GM03348 (cell line): ENCODE data around the gene HPF1.
"Not testable (repeated sequence)": the region's sequence is repeated elsewhere in the genome, so short reads cannot be mapped to it uniquely, and the experiment has no call there.

Source experiments
- DNase-seq: peaks from one replicate; pipeline ENCODE4 v3.0.0; 2012; ENCODE audit warnings: low spot score

The HPF1 gene

GRCh38 chr4:169738604-169739003 lies 19.1 kb downstream of the HPF1 start:
- DNase-seq = not testable (repeated sequence)

- DNase-seq = no peak
These were observed 27.2 kb downstream of the HPF1 start for GRCh38 chr4:169730564-169730963.

GRCh38 chr4:169727616-169728015 lies 30.1 kb downstream of the HPF1 start:
- DNase-seq = no peak

GRCh38 chr4:169724260-169724659 lies 33.5 kb downstream of the HPF1 start:
- DNase-seq = peak; percentile 48

- DNase-seq = no peak
These were observed 34.4 kb downstream of the HPF1 start for GRCh38 chr4:169723207-169723965.

GRCh38 chr4:169720529-169720928 lies 37.2 kb downstream of the HPF1 start:
- no peak for DNase-seq

GRCh38 chr4:169716677-169717076 lies 41.1 kb downstream of the HPF1 start:
- DNase-seq = no peak

- no peak for DNase-seq
These were observed 41.9 kb downstream of the HPF1 start for GRCh38 chr4:169715826-169716225.

- no peak for DNase-seq
These were observed 49.6 kb downstream of the HPF1 start for GRCh38 chr4:169707958-169708643.

- DNase-seq = no peak
These were observed 59.4 kb downstream of the HPF1 start for GRCh38 chr4:169698331-169698730.

- DNase-seq = no peak
These were observed 67.0 kb downstream of the HPF1 start for GRCh38 chr4:169690787-169691186.

- no peak for DNase-seq
These were observed 68.1 kb downstream of the HPF1 start for GRCh38 chr4:169689681-169690080.

- peak; percentile 32 for DNase-seq
These were observed 75.2 kb downstream of the HPF1 start for GRCh38 chr4:169682372-169683047.
